GM10266 (cell line): ENCODE measurements around the gene GGCT.
"Not testable (repeated sequence)": the region's sequence is repeated elsewhere in the genome, so short reads cannot be mapped to it uniquely, and the experiment has no call there.

ENCODE experiments used
- DNase-seq: peaks from one replicate; pipeline ENCODE4 v3.0.0; 2012; ENCODE audit errors: extremely low spot score
- TF ChIP-seq, protein P1 (sequence below): IDR thresholded peaks from 2 replicates; pipeline ENCODE4 v1.5.1; 2012; ENCODE audit warnings: mild to moderate bottlenecking, low read depth; ENCODE audit not compliant: control insufficient read depth, insufficient read depth; ENCODE audit errors: missing control alignments

Gene GGCT

DNA sequence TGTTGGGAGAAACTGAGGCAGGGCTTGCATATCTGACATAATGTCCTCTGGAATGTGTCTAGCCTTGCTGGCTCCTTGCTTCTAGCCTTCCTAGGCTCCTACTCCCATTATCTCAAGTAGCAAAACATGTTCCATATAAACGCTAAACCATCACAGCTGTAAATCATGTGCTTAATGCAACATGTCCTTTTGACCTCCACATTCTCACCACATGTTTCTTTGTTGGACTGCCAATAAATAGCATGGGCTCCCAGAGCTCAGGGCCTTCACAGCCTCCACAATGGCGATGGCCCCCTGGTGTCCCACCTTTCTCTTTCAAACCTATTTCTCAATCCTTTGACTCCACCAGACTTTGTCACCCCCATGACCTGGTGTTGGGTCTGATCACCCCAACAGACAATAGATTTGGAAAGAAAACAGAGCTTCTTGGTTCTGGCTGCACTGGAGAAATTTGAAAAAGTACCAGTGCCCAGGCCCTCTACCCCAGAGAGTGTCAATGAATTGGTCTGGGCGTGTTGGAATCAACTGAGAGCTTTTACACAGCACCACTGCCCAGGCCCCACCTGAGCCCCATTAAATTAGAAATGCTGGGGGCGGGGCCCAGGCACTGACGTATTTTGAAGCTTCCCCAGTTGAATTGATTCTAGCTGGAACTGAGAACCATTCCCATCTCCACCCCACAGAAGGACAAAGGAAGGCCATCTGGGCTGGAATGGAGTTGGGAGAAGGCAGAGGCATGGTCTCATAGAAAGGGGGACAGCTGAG lies 41.3 kb upstream of the GGCT start:
- DNase-seq = no peak
- TF ChIP-seq, protein P1, sequence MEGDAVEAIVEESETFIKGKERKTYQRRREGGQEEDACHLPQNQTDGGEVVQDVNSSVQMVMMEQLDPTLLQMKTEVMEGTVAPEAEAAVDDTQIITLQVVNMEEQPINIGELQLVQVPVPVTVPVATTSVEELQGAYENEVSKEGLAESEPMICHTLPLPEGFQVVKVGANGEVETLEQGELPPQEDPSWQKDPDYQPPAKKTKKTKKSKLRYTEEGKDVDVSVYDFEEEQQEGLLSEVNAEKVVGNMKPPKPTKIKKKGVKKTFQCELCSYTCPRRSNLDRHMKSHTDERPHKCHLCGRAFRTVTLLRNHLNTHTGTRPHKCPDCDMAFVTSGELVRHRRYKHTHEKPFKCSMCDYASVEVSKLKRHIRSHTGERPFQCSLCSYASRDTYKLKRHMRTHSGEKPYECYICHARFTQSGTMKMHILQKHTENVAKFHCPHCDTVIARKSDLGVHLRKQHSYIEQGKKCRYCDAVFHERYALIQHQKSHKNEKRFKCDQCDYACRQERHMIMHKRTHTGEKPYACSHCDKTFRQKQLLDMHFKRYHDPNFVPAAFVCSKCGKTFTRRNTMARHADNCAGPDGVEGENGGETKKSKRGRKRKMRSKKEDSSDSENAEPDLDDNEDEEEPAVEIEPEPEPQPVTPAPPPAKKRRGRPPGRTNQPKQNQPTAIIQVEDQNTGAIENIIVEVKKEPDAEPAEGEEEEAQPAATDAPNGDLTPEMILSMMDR = no peak

DNA sequence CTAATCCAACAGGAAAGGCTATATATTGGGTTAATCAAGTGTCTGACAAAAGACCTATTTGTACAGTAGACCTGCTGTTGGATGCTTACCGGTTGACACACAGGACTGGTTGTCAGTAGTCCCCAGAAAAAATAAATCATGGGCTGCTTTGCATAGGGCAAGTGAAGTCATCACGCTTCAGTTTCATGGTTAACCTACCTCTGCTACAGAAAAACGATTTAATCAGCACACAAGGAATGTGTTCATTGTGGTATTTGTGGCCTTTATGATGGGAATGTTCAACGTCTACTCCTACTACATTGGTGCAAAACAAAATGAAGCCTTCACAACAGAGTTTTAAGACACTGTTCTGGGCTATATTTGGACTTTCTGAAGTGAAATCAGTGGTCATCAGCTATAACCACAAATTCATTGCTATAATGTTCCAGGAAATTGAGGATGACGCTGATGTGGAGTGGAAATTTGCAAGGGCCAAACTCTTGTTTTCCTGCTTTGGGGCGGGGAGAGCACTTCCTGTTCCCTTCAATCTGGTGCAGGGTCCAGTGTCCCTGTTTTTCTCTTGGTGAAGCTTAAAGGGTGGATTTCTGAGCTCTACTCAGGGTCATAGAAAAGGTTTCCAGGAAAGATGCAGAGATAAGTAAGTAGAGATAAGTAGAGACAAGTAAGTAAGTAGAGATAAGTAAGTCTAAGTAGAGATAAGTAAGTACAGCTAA lies 39.3 kb upstream of the GGCT start:
- TF ChIP-seq, protein P1 = no peak
- no peak for DNase-seq

DNA sequence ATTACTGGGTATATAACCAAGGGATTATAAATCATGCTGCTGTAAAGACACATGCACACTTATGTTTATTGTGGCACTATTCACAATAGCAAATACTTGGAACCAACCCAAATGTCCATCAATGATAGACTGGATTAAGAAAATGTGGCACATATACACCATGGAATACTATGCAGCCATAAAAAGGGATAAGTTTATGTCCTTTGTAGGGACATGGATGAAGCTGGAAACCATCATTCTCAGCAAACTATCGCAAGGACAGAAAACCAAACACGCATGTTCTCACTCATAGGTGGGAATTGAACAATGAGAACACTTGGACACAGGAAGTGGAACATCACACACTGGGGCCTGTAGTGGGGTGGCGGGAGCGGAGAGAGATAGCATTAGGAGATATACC lies 38.5 kb upstream of the GGCT start:
- DNase-seq = not testable (repeated sequence)

DNA sequence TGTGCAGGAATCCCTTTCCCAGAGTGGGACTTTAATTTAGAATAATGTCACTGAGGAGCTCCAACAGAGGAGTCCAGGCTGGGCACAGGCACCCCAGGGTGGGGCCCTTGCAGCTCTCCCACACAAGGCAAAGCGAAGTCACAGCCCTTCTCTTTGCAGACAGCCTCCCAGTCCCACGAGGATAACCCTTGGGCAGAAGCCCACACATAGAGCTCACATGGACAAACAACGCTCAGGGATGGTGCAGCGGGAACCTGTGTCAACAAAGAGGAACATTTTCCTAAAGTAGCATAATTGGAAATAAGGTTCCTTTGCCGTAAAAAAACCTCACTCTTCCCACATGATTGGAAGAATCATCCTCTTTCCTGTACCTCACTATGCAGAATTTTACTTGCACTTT lies 29.3 kb upstream of the GGCT start:
- TF ChIP-seq, protein P1 = no peak
- DNase-seq = no peak

DNA sequence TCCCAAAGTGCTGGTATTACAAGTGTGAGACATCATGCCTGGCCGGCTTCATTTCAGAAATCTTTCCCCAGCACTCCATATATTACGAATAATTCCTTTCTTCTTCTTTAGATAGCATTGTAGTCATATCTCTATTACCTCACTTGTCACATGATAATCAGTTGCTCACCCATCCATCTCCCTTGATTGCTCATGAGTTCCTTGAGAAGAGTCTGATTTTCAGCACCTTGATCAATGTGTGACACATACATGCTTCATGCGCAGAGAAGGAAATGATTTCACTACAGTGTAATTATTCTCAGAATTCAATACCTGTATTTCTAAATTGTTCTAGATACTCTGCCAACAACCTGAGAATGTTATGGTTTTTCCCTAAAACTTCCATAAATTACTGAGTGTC lies 26.7 kb upstream of the GGCT start:
- TF ChIP-seq, protein P1 = no peak
- no peak for DNase-seq

DNA sequence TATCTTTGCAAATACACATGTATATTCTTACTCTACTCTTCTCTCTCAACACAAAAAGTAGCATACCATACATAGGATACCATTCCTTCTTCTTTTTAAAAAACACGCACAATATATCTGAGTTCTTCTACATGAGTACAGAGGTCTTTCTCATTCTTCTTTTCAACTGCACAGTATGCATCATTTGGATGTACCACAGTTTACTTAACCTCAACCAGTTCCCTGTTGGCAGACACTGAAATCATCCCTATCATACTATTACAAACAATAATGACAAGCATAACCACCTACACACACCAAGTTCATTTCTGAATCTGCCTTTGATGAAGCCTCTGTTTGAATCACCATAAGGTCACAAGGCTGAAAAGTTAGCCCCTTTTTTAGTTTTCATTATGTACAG lies 25.7 kb upstream of the GGCT start:
- DNase-seq = no peak

DNA sequence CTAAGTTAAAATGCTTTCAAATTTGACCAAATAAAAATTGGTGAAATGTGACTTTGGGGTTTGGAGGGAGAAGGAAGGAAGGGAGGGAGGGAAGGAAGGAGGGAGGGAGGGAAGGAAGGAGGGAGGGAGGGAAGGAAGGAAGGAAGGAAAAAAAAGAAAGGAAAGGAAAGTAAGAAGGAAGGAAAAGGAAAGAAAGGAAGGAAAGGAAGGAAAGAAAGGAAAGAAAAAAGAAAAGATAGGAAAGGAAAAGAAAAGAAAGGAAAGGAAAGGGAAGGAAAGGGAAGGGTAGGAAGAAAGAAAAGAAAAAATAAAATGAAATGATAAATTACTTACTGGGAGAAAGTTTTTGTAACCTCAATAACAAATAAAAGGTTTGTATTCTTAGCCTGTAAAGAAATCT lies 24.1 kb upstream of the GGCT start:
- DNase-seq = no peak
- TF ChIP-seq, protein P1 = no peak

More for the DNA sequence above, 25.7 kb upstream of the GGCT start:
- TF ChIP-seq, protein P1 = no peak

DNA sequence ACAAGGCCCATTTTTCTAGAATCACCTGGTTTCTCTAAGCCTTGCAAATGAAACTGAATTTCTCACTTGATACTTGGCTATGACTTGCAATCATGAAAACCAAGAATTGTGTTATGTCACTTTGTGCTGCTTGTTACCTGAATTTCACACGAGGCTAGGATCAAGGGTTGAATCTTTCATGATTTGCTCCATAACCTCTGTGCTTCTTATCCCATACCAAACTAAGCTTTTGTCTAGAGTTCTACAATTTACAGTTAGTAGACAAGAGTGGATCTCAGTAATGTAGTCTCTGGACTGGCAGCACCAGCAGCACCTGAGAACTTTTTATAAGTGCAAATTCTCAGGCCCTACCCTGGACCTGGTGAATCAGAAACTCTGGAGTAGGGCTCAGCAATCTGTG lies 22.7 kb upstream of the GGCT start:
- DNase-seq = not testable (repeated sequence)
